Stomach (tissue), 9 donors: ENCODE measurements around the gene MRPL49. TPM values are rescaled to one million over a fixed set of nuclear protein-coding genes. Genes with fewer than 3 reads are reported as not detected.

Experiments used
- DNase-seq, 2 donors: peaks; one replicate each; pipeline versions ENCODE4 v3.0.0 to v3.0.0-alpha.2; 2013 to 2019
- H3K27ac ChIP-seq, 5 donors: fragments of 200-600 bp in 4 of 5; sonication (generic) in 4 of 5; one replicate each; pipeline ENCODE4 v1.5.1; 2013 to 2019; ENCODE audit warnings: mild to moderate bottlenecking in 1 of 5, moderate library complexity in 1 of 5
- H3K27me3 ChIP-seq, 3 donors: fragments of 200-600 bp; sonication (generic); one replicate each; pipeline ENCODE4 v1.5.1; 2017 to 2019; ENCODE audit warnings: mixed run types in 1 of 3
- H3K36me3 ChIP-seq, 4 donors: fragments of 200-600 bp; sonication (generic); 1 replicate in 3 of 4; 2 replicates in 1 of 4; pipeline ENCODE4 v1.5.1; 2016 to 2019
- H3K4me1 ChIP-seq, 4 donors: fragments of 200-600 bp; sonication (generic); one replicate each; pipeline ENCODE4 v1.5.1; 2016 to 2019
- H3K4me3 ChIP-seq, 4 donors: fragments of 200-600 bp; sonication (generic) in 3 of 4; one replicate each; pipeline ENCODE4 v1.5.1; 2016 to 2019; ENCODE audit warnings: mild to moderate bottlenecking in 1 of 4
- H3K9me3 ChIP-seq, 4 donors: fragments of 200-600 bp; sonication (generic); one replicate each; pipeline ENCODE4 v1.5.1; 2016 to 2019
- CTCF ChIP-seq, 7 experiments: fragments of 450-650 bp in 4 of 7; fragments of 200-600 bp in 3 of 7; sonication (generic) in 3 of 7; IDR thresholded peaks; one replicate each; pipeline ENCODE4 v1.5.1; 2016 to 2019; ENCODE audit warnings: antibody characterized with exemption in 7 of 7, control low read depth in 2 of 7, mild to moderate bottlenecking in 1 of 7
- EP300 ChIP-seq: sonication (generic); formaldehyde crosslinking; IDR thresholded peaks from one replicate; pipeline ENCODE4 v1.6.1; 2017; ENCODE audit warnings: antibody characterized with exemption
- POLR2A ChIP-seq, 4 donors: fragments of 450-650 bp; IDR thresholded peaks; one replicate each; pipeline ENCODE4 v1.6.1; 2016; ENCODE audit warnings: antibody characterized with exemption in 4 of 4, control low read depth in 2 of 4, mild to moderate bottlenecking in 1 of 4, moderate library complexity in 1 of 4
- POLR2AphosphoS5 ChIP-seq, 3 donors: sonication (generic); formaldehyde crosslinking; IDR thresholded peaks; one replicate each; pipeline ENCODE4 v1.6.1; 2016; ENCODE audit warnings: antibody characterized with exemption in 3 of 3
- WGBS, 5 donors: extraction: QIAGEN DNeasy Blood & Tissue Kit in 3 of 5; methylation state at CpG; one replicate each; pipeline versions ENCODE4 v1.1.5 to v1.1.7; 2013 to 2018; 5-methylcytosine and 5-hydroxymethylcytosine counted together
- intact Hi-C: fragments of 100-400 bp; cut with DNase I; formaldehyde crosslinking; loops from one replicate; pipeline ENCODE4 v1.15.1; 2023; ENCODE audit warnings: low total_unique reads
- polyA plus RNA-seq, 3 donors: library from polyadenylated mRNA; stranded (reverse); fragments of 200-250 nt; gene quantifications; one replicate each; pipeline ENCODE4 v1.2.3, GENCODE V29; 2013
- total RNA-seq, 5 donors: library from RNA; depleted of rRNA; stranded (reverse); fragments of >200 nt; gene quantifications; one replicate each; pipeline versions ENCODE4 v1.1.0 to v1.2.3, GENCODE V29; 2014 to 2016
- donor health status: healthy with polysubstance abuse.
- donor health status: Bipolar disorder and iron deficiency.
- donor health status: healthy.

MRPL49 gene
- total and polyA plus RNA-seq, 8 donors: 22.8 to 75.9 (median 37.8) TPM

- H3K4me3 ChIP-seq: no peak overlapping the region
- no peak for DNase-seq
- 76 to 90% (median 86%) methylated on average over 5 of the region's 5 CpGs for WGBS, 5 donors
- intact Hi-C loops: loop anchor here (10.0 kb wide), 1 partner anchor 50 kb away; the partner anchor contains the start of gene SPDYC
- H3K27ac ChIP-seq: no peak overlapping the region
- no peaks in the 10 kb centered on the region for H3K27me3 ChIP-seq
- no peaks in the 10 kb centered on the region for H3K9me3 ChIP-seq
- peaks cover 65 to 71% (median 70%) of the 10 kb centered on the region in 4 donors for H3K36me3 ChIP-seq
- H3K4me1 ChIP-seq: peaks cover 14 to 52% (median 38%) of the 10 kb centered on the region in 4 donors
- TF ChIP-seq POLR2AphosphoS5 (IDR thresholded peaks at IDR 0.05): no peak
- no peak for TF ChIP-seq CTCF (IDR thresholded peaks at IDR 0.05)
- no peak for TF ChIP-seq POLR2A (IDR thresholded peaks at IDR 0.05)
- no peak for TF ChIP-seq EP300
Observed at GRCh38 chr11:65124480-65125196, 2.5 kb downstream of the MRPL49 start.

DNA sequence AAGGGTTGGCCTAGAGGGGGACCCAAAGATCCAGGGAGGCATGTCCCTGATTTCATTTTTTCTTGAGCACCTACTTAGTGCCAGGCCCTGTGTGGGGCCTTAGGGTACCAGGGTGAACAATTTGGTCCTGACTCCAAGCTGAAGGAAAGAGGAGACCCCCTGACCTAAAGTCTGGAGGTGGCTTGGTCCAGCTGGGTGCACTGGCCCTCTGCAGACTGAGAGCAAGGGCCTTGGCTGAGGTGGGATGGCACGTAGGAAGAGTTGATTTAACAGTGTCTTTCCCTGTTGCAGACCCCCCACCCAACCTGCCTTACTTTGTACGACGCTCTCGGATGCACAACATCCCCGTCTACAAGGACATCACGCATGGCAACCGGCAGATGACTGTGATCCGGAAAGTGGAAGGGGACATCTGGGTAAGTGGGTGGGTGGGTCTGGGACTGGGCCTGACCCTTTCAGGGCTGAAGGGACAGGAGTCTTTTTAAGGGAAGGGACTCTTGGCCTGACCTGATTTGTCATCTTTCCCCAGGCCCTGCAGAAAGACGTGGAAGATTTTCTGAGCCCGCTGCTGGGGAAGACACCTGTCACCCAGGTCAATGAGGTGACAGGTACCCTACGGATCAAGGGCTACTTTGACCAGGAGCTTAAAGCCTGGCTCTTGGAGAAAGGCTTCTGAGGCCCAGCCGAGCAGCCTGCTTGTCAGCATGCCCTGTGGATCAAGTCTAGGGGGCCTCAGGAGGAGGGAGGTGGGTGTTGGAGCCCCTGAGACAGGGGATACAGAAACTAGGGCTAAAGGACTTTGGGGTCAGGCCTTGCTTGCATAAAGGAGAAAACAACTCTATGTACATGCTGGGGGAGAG lies 3.3 kb downstream of the MRPL49 start:
- no peak overlapping the region for H3K27ac ChIP-seq
- H3K36me3 ChIP-seq: peaks cover 65 to 71% (median 70%) of the 10 kb centered on the region in 4 donors
- 77 to 90% (median 85%) methylated on average over 12 of the region's 12 CpGs for WGBS, 5 donors
- no peak overlapping the region for H3K4me3 ChIP-seq
- peaks cover 11 to 44% (median 38%) of the 10 kb centered on the region in 4 donors for H3K4me1 ChIP-seq
- intact Hi-C loops: loop anchor here (10.0 kb wide), 1 partner anchor 49 kb away; the partner anchor contains the start of gene SPDYC
- H3K9me3 ChIP-seq: no peaks in the 10 kb centered on the region
- DNase-seq: no peak
- H3K27me3 ChIP-seq: no peaks in the 10 kb centered on the region
- no peak for TF ChIP-seq CTCF (IDR thresholded peaks at IDR 0.05)
- TF ChIP-seq POLR2AphosphoS5 (IDR thresholded peaks at IDR 0.05): no peak

DNA sequence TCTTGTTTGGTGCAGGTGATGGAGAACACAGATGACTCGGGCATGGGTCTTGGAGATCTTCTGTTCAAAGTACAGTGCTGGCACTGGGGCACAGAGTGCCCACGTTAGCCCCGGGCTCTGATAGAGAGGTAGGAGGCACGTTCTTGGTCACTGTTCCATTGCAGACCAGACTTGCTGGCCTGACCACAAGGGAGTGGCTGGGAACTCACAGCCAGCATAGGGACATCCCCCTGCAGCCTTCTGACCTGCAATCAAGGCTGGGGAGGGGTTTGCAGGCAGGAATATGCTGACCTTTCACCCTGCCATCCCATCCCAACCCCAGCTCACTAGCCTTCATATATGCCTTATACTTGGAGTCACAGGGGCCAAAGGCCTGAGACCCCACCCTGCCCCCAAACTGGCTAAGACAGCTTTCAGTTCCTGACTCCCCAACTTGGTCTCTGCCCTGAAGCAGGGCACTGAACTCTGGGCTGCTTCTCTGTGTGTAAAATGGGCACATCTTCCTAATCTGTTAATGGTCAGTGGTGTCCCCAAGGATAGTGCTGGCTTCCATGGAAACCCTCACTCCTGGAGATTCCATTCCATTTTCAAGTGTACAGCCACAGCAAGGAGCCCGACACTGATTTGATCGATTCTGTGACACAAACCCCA lies 4.6 kb downstream of the MRPL49 start:
- Histone ChIP-seq H3K27me3 (no peaks in the 10 kb centered on the region), H3K27ac (peak overlapping the region in 1 of 5 donors; percentile 20), H3K4me1 (peaks cover 0 to 39% (median 33%) of the 10 kb centered on the region in 4 donors), H3K36me3 (peaks cover 69 to 78% (median 76%) of the 10 kb centered on the region in 4 donors), H3K9me3 (no peaks in the 10 kb centered on the region), H3K4me3 (no peak overlapping the region)
- WGBS, 5 donors: 58 to 71% (median 59%) methylated on average over 6 of the region's 6 CpGs
- intact Hi-C loops: loop anchor here (10.0 kb wide), 1 partner anchor 48 kb away; the partner anchor contains the start of gene SPDYC
- DNase-seq: no peak
- TF ChIP-seq POLR2A (IDR thresholded peaks at IDR 0.05) (no peak), EP300 (no peak), POLR2AphosphoS5 (IDR thresholded peaks at IDR 0.05) (no peak), CTCF (IDR thresholded peaks at IDR 0.05) (no peak)
